Naive thymus-derived CD4-positive, alpha-beta T cell (primary cell): ENCODE results near the gene DHCR7. TPM values are rescaled to one million over a fixed set of nuclear protein-coding genes. Genes with fewer than 3 reads are reported as not detected.

Source experiments
- ATAC-seq: fragments of 150-1000 bp; cut with Tn5 transposase; 2 replicates; pipeline ENCODE4 v1.10.0; 2021; ENCODE audit warnings: mild to moderate bottlenecking, moderate library complexity
- CTCF ChIA-PET: fragments of 350-600 bp; sonication (Branson Sonifier 250); formaldehyde crosslinking; loops from one replicate; lab custom pipeline; 2021; ENCODE audit warnings: antibody characterized with exemption; lab: Charles Lee
- POLR2A ChIA-PET: fragments of 350-600 bp; sonication (Branson Sonifier 250); formaldehyde crosslinking; loops from one replicate; lab custom pipeline; 2021; ENCODE audit warnings: antibody characterized with exemption, inconsistent platforms; lab: Charles Lee
- DNase-seq, 9 donors: peaks; one replicate each; pipeline versions ENCODE4 v3.0.0 to v3.0.0-alpha.2; 2020 to 2022; ENCODE audit warnings: mixed read lengths in 1 of 9
- H3K27ac ChIP-seq: one replicate; pipeline ENCODE4 v1.7.0; 2013; ENCODE audit warnings: mild to moderate bottlenecking, low read depth, low read length, moderate library complexity
- H3K27me3 ChIP-seq, 2 donors: one replicate each; pipeline ENCODE4 v1.7.0; 2013; ENCODE audit warnings: low read length in 2 of 2, mild to moderate bottlenecking in 2 of 2, moderate library complexity in 2 of 2; ENCODE audit not compliant: control insufficient read depth in 2 of 2, insufficient read depth in 2 of 2
- H3K36me3 ChIP-seq, 3 experiments: 1 replicate in 2 of 3; 2 replicates in 1 of 3; pipeline ENCODE4 v1.7.0; 2013; ENCODE audit warnings: low read length in 3 of 3, mild to moderate bottlenecking in 3 of 3, moderate library complexity in 1 of 3; ENCODE audit not compliant: insufficient read depth in 3 of 3, control insufficient read depth in 2 of 3
- H3K4me1 ChIP-seq, 2 donors: one replicate each; pipeline ENCODE4 v1.7.0; 2013; ENCODE audit warnings: low read length in 2 of 2, mild to moderate bottlenecking in 2 of 2, moderate library complexity in 1 of 2; ENCODE audit not compliant: control insufficient read depth in 2 of 2, insufficient read depth in 2 of 2
- H3K4me3 ChIP-seq: 2 replicates; pipeline ENCODE4 v1.7.0; 2013; ENCODE audit warnings: mild to moderate bottlenecking, low read length
- H3K9me3 ChIP-seq, 3 experiments: 1 replicate in 2 of 3; 2 replicates in 1 of 3; pipeline ENCODE4 v1.7.0; 2013; ENCODE audit warnings: low read length in 3 of 3; ENCODE audit not compliant: control insufficient read depth in 2 of 3
- H3K27ac Mint-ChIP-seq, 9 donors: one replicate each; pipeline ENCODE4 v1.8.0; 2020 to 2022; ENCODE audit warnings: mixed read lengths in 9 of 9, mild to moderate bottlenecking in 8 of 9, moderate library complexity in 5 of 9, inconsistent platforms in 2 of 9
- H3K27me3 Mint-ChIP-seq, 5 donors: one replicate each; pipeline ENCODE4 v1.8.0; 2021 to 2022; ENCODE audit warnings: mixed read lengths in 5 of 5, mild to moderate bottlenecking in 1 of 5
- H3K36me3 Mint-ChIP-seq, 5 donors: one replicate each; pipeline ENCODE4 v1.8.0; 2020 to 2022; ENCODE audit warnings: mixed read lengths in 5 of 5, mild to moderate bottlenecking in 3 of 5, inconsistent platforms in 1 of 5
- H3K4me1 Mint-ChIP-seq, 7 donors: one replicate each; pipeline ENCODE4 v1.8.0; 2020 to 2022; ENCODE audit warnings: mixed read lengths in 7 of 7, mild to moderate bottlenecking in 3 of 7, inconsistent platforms in 1 of 7
- H3K4me3 Mint-ChIP-seq, 10 donors: one replicate each; pipeline ENCODE4 v1.8.0; 2020 to 2022; ENCODE audit warnings: mild to moderate bottlenecking in 10 of 10, mixed read lengths in 10 of 10, moderate library complexity in 6 of 10, inconsistent platforms in 2 of 10
- H3K9me3 Mint-ChIP-seq, 11 donors: one replicate each; pipeline ENCODE4 v1.8.0; 2020 to 2022; ENCODE audit warnings: mixed read lengths in 11 of 11, mild to moderate bottlenecking in 4 of 11, inconsistent platforms in 1 of 11, moderate library complexity in 1 of 11
- intact Hi-C, 2 donors: fragments of 100-400 bp; cut with micrococcal nuclease; formaldehyde crosslinking; loops; one replicate each; pipeline ENCODE4 v1.15.1; 2023
- polyA plus RNA-seq, 2 donors: library from polyadenylated mRNA; unstranded; fragments of 300-500 nt; fragmentation: Illumina TruSeq; gene quantifications; one replicate each; pipeline ENCODE4 v1.2.3, GENCODE V29; 2021
- total RNA-seq, 6 experiments: library from RNA in 5 of 6; stranded (reverse) in 5 of 6; gene quantifications; 1 replicate in 5 of 6; 2 replicates in 1 of 6; pipeline ENCODE4 v1.2.3 and lab custom pipeline; 2021 to 2026

Gene DHCR7
- total and polyA plus RNA-seq, 7 experiments from 2014 or later = 14.7 to 46.1 (median 22.2) TPM

DNA sequence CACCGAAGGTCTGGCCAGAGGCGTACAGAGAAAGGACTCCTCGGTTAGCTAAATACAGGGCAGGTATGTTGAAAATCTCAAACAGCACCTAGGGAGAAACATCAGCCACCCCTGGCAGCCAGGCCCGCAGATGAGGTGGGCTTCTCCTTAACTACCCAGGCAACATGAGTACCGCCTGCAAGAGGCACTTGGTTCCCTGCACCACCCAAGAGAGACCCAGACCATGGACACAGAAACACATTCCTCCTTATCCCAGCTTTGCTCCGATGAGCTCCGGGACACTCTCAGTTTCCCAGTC, 53.0 kb downstream of the DHCR7 start:
- H3K4me3 ChIP-seq = no peak overlapping the region
- no peaks in the 10 kb centered on the region for H3K4me1 ChIP-seq
- H3K36me3 Mint-ChIP-seq = no peaks in the 10 kb centered on the region
- H3K27ac Mint-ChIP-seq = no peak overlapping the region
- ChIA-PET POLR2A (no interaction called here), CTCF (no interaction called here)
- ATAC-seq = no peak
- peaks cover 0 to 11% (median 3%) of the 10 kb centered on the region in 5 donors for H3K27me3 Mint-ChIP-seq
- no peak overlapping the region for H3K27ac ChIP-seq
- H3K27me3 ChIP-seq = no peaks in the 10 kb centered on the region
- intact Hi-C loops = no loop called here
- H3K4me3 Mint-ChIP-seq = no peak overlapping the region
- H3K4me1 Mint-ChIP-seq = no peaks in the 10 kb centered on the region
- no peaks in the 10 kb centered on the region for H3K36me3 ChIP-seq
- no peaks in the 10 kb centered on the region for H3K9me3 Mint-ChIP-seq
- H3K9me3 ChIP-seq = no peaks in the 10 kb centered on the region
- no peak for DNase-seq

- no peak overlapping the region for H3K27ac ChIP-seq
- Mint-ChIP-seq H3K36me3 (no peaks in the 10 kb centered on the region), H3K4me3 (no peak overlapping the region), H3K27ac (no peak overlapping the region), H3K27me3 (peaks cover 0 to 15% (median 5%) of the 10 kb centered on the region in 5 donors), H3K4me1 (no peaks in the 10 kb centered on the region), H3K9me3 (peaks cover 0 to 2% (median 0%) of the 10 kb centered on the region in 11 donors)
- no peaks in the 10 kb centered on the region for H3K27me3 ChIP-seq
- no peaks in the 10 kb centered on the region for H3K4me1 ChIP-seq
- no peaks in the 10 kb centered on the region for H3K36me3 ChIP-seq
- POLR2A ChIA-PET = no interaction called here
- CTCF ChIA-PET = interaction anchor here (0.6 kb wide), 1 partner anchor 27 kb away, joined by 4 read pairs; no protein-coding TSS in a partner anchor
- intact Hi-C loops = no loop called here
- no peaks in the 10 kb centered on the region for H3K9me3 ChIP-seq
- DNase-seq = no peak
- no peak overlapping the region for H3K4me3 ChIP-seq
- no peak for ATAC-seq
Measured at GRCh38 chr11:71393283-71393682, 54.9 kb downstream of the DHCR7 start.

GRCh38 chr11:71391796-71392195, 56.4 kb downstream of the DHCR7 start:
- Mint-ChIP-seq H3K4me1 (no peaks in the 10 kb centered on the region), H3K27me3 (peaks cover 0 to 20% (median 6%) of the 10 kb centered on the region in 5 donors), H3K4me3 (no peak overlapping the region), H3K9me3 (peaks cover 0 to 13% (median 0%) of the 10 kb centered on the region in 11 donors), H3K27ac (no peak overlapping the region), H3K36me3 (no peaks in the 10 kb centered on the region)
- ATAC-seq (no peak), DNase-seq (no peak)
- POLR2A ChIA-PET = no interaction called here
- Histone ChIP-seq H3K27ac (no peak overlapping the region), H3K4me1 (no peaks in the 10 kb centered on the region), H3K4me3 (no peak overlapping the region), H3K27me3 (no peaks in the 10 kb centered on the region), H3K9me3 (no peaks in the 10 kb centered on the region), H3K36me3 (no peaks in the 10 kb centered on the region)
- CTCF ChIA-PET = interaction anchor here (0.6 kb wide), 1 partner anchor 63 kb away, joined by 3 read pairs; no protein-coding TSS in a partner anchor
- intact Hi-C loops = no loop called here

DNA sequence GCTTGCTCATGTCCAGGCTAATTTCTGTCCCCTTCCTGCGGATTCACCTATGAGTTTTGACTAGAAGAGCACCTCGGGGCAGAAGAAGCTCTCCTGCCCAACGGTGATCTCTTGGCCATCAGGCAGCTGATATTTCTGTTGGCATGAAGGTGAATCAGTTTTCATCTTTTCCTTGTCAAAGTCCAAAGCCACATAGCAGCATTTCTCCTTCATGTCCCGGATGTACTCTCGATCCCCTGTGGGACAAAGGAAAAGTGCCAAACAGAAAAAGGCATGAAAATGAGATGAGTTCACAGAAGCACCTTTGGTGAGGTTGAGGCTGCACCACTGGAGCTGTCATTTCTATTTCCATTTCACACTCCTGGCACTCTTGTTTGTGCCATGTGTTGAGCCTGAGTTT, 56.8 kb downstream of the DHCR7 start:
- peaks cover 0 to 20% (median 9%) of the 10 kb centered on the region in 5 donors for H3K27me3 Mint-ChIP-seq
- Histone ChIP-seq H3K4me1 (no peaks in the 10 kb centered on the region), H3K36me3 (no peaks in the 10 kb centered on the region), H3K27me3 (no peaks in the 10 kb centered on the region), H3K27ac (no peak overlapping the region), H3K9me3 (no peaks in the 10 kb centered on the region), H3K4me3 (no peak overlapping the region)
- H3K36me3 Mint-ChIP-seq = no peaks in the 10 kb centered on the region
- peaks cover 0 to 13% (median 0%) of the 10 kb centered on the region in 11 donors for H3K9me3 Mint-ChIP-seq
- DNase-seq = no peak
- no peak overlapping the region for H3K4me3 Mint-ChIP-seq
- intact Hi-C loops = no loop called here
- no peak for ATAC-seq
- POLR2A ChIA-PET = no interaction called here
- CTCF ChIA-PET = no interaction called here
- H3K4me1 Mint-ChIP-seq = no peaks in the 10 kb centered on the region
- H3K27ac Mint-ChIP-seq = no peak overlapping the region

GRCh38 chr11:71388637-71389235, 59.5 kb downstream of the DHCR7 start:
- Histone ChIP-seq H3K27ac (no peak overlapping the region), H3K36me3 (no peaks in the 10 kb centered on the region), H3K27me3 (no peaks in the 10 kb centered on the region), H3K4me3 (no peak overlapping the region), H3K9me3 (no peaks in the 10 kb centered on the region), H3K4me1 (no peaks in the 10 kb centered on the region)
- DNase-seq (peak in 1 of 9 donors; percentile 15), ATAC-seq (no peak)
- Mint-ChIP-seq H3K4me3 (no peak overlapping the region), H3K9me3 (peaks cover 0 to 13% (median 0%) of the 10 kb centered on the region in 11 donors), H3K36me3 (no peaks in the 10 kb centered on the region), H3K4me1 (no peaks in the 10 kb centered on the region), H3K27ac (no peak overlapping the region), H3K27me3 (peaks cover 0 to 25% (median 17%) of the 10 kb centered on the region in 5 donors)
- ChIA-PET POLR2A (no interaction called here), CTCF (no interaction called here)
- intact Hi-C loops = no loop called here

GRCh38 chr11:71387784-71388636, 60.2 kb downstream of the DHCR7 start:
- H3K4me3 ChIP-seq = no peak overlapping the region
- no peaks in the 10 kb centered on the region for H3K4me1 Mint-ChIP-seq
- DNase-seq = no peak
- no peak overlapping the region for H3K27ac ChIP-seq
- intact Hi-C loops = no loop called here
- H3K36me3 Mint-ChIP-seq = no peaks in the 10 kb centered on the region
- no peak overlapping the region for H3K4me3 Mint-ChIP-seq
- H3K36me3 ChIP-seq = no peaks in the 10 kb centered on the region
- no peaks in the 10 kb centered on the region for H3K9me3 ChIP-seq
- H3K27ac Mint-ChIP-seq = no peak overlapping the region
- peaks cover 0 to 25% (median 17%) of the 10 kb centered on the region in 5 donors for H3K27me3 Mint-ChIP-seq
- no peaks in the 10 kb centered on the region for H3K27me3 ChIP-seq
- no peak for ATAC-seq
- peaks cover 0 to 13% (median 0%) of the 10 kb centered on the region in 11 donors for H3K9me3 Mint-ChIP-seq
- ChIA-PET CTCF (no interaction called here), POLR2A (no interaction called here)
- no peaks in the 10 kb centered on the region for H3K4me1 ChIP-seq
